Measurements from ENCODE around the gene CDV3. TPM values are rescaled to one million over a fixed set of nuclear protein-coding genes. Genes with fewer than 3 reads are reported as not detected.
"Not testable (repeated sequence)": the region's sequence is repeated elsewhere in the genome, so short reads cannot be mapped to it uniquely, and the experiment has no call there.

CDV3 gene
- total RNA-seq, 1 donor from 2014 or later = 227 TPM

DNA sequence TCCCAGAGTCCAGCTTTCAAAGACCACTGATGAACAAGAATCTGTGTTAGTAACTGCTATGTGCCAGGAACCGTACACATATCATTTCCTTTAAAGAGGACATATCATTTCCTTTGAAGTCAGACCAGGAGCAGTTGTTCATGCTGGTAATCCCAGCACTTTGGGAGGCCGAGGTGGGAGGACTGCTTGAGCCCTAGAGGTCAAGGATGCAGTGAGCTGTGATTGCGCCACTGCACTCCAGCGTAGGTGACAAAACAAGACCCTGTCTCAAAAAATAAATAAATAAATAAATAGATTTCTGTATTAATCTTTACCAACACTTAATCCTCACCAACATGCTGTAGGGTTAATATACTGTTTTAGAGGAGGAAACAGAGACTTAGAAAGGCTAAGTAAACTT is 23.9 kb upstream of the CDV3 start:
- H3K36me3 Mint-ChIP-seq (ENCODE audit: low read depth) = no peaks in the 10 kb centered on the region
- no peak overlapping the region for H3K4me3 Mint-ChIP-seq
- ChIA-PET CTCF (no interaction called here), POLR2A (interaction anchor here (0.6 to 1.1 kb wide), 2 partner anchors 13 to 17 kb away, joined by 5 to 9 read pairs; no protein-coding TSS in a partner anchor)
- no peak for TF ChIP-seq CTCF (IDR thresholded peaks at IDR 0.05)
- H3K27ac Mint-ChIP-seq = no peak overlapping the region
- intact Hi-C loops (cut with micrococcal nuclease) = no loop called here
- no peaks in the 10 kb centered on the region for H3K9me3 Mint-ChIP-seq
- peaks cover 17% of the 10 kb centered on the region for H3K4me1 Mint-ChIP-seq
- DNase-seq = no peak
- ATAC-seq (ENCODE audit: low read depth) = no peak
- no peaks in the 10 kb centered on the region for H3K27me3 Mint-ChIP-seq

- DNase-seq; H3K27ac Mint-ChIP-seq; H3K9me3 Mint-ChIP-seq; POLR2A ChIA-PET; H3K36me3 Mint-ChIP-seq (ENCODE audit: low read depth); CTCF ChIA-PET; H3K27me3 Mint-ChIP-seq; H3K4me3 Mint-ChIP-seq; intact Hi-C loops (cut with micrococcal nuclease); ATAC-seq (ENCODE audit: low read depth): not testable (repeated sequence)
- H3K4me1 Mint-ChIP-seq = peaks cover 19% of the 10 kb centered on the region
Observed at GRCh38 chr3:133551589-133551988, 21.9 kb upstream of the CDV3 start.

DNA sequence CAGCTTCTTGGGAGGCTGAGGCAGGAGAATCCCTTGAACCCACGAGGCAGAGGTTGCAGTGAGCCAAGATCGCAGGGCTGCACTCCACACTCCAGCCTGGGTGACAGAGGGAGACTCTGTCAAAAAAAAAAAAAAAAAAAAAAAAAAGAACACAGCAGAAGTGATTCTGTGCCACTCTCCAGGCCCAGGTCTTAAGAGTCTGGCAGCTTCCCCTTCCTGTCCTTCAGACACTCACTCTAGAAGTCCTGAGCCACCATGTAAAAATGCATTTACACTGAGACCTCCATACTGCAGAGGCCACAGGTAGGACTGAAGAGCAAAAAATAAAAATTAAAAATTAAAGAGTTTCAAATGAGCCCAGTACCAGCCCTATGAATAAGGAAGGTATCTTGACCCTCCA is 11.8 kb upstream of the CDV3 start:
- intact Hi-C loops (cut with micrococcal nuclease) = no loop called here
- POLR2A ChIA-PET = interaction anchor here (0.7 kb wide), 1 partner anchor 13 kb away, joined by 9 read pairs; no protein-coding TSS in a partner anchor
- peaks cover 5% of the 10 kb centered on the region for H3K9me3 Mint-ChIP-seq
- H3K36me3 Mint-ChIP-seq (ENCODE audit: low read depth) = no peaks in the 10 kb centered on the region
- no peak for TF ChIP-seq CTCF (IDR thresholded peaks at IDR 0.05)
- CTCF ChIA-PET = no interaction called here
- H3K4me3 Mint-ChIP-seq = no peak overlapping the region
- DNase-seq (no peak), ATAC-seq (ENCODE audit: low read depth) (no peak)
- no peak overlapping the region for H3K27ac Mint-ChIP-seq
- no peaks in the 10 kb centered on the region for H3K27me3 Mint-ChIP-seq
- peaks cover 16% of the 10 kb centered on the region for H3K4me1 Mint-ChIP-seq

DNA sequence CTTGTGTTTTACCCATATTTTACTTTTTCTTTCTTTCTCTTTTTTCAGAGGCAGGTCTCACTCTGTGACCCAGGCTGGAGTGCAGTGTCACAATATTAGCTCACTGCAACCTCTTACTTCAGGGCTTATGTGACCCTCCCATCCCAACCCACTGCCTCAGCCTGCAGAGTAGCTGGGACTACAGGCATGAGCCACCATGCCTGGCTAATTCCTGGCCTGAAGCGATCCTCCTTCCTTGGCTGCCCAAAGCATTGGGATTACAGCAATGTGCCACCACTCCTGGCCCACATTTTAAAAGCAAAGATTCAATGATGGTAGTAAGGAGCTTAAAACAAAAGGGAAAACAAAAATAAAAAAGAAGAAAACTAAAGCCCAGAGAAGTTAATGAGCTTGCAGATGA is 11.1 kb upstream of the CDV3 start:
- CTCF ChIA-PET = no interaction called here

DNA sequence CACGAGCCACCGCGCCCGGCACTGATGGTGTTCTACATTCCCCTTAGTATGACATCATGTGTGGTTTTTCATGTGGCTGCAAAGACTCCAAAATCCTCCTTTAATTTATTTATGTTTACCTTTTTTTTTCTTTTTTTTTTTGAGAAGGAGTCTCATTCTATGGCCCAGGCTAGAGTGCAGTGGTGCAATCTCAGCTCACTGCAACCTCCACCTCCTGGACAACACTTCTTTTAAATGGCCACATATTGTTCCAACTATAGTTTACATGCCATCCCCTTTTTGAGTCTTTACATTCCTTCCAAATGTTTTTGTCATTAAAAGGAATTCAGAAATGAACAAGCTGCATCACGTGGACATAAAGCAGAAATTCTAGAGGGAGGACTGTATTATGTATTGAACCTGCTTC is 10.3 kb upstream of the CDV3 start:
- Mint-ChIP-seq H3K36me3 (ENCODE audit: low read depth) (no peaks in the 10 kb centered on the region), H3K27ac (no peak overlapping the region), H3K9me3 (peaks cover 5% of the 10 kb centered on the region), H3K4me1 (peaks cover 31% of the 10 kb centered on the region), H3K4me3 (no peak overlapping the region), H3K27me3 (no peaks in the 10 kb centered on the region)
- ChIA-PET CTCF (no interaction called here), POLR2A (interaction anchor here (1.0 to 1.7 kb wide), 2 partner anchors 10 to 122 kb away, joined by 3 to 5 read pairs; partner anchors contain the start of gene CDV3)
- intact Hi-C loops (cut with micrococcal nuclease) = no loop called here
- DNase-seq (no peak), ATAC-seq (ENCODE audit: low read depth) (no peak)
- no peak for TF ChIP-seq CTCF (IDR thresholded peaks at IDR 0.05)

More for the DNA sequence above, 11.1 kb upstream of the CDV3 start:
- Mint-ChIP-seq H3K27ac (peak overlapping the region; percentile 12), H3K27me3 (no peaks in the 10 kb centered on the region), H3K36me3 (ENCODE audit: low read depth) (no peaks in the 10 kb centered on the region), H3K4me1 (peaks cover 23% of the 10 kb centered on the region), H3K9me3 (peaks cover 5% of the 10 kb centered on the region), H3K4me3 (no peak overlapping the region)
- TF ChIP-seq CTCF (IDR thresholded peaks at IDR 0.05) = no peak
- DNase-seq (no peak), ATAC-seq (ENCODE audit: low read depth) (no peak)
- intact Hi-C loops (cut with micrococcal nuclease) = no loop called here
- POLR2A ChIA-PET = interaction anchor here (0.7 kb wide), 1 partner anchor 12 kb away, joined by 9 read pairs; no protein-coding TSS in a partner anchor

- POLR2A ChIA-PET = interaction anchor here (1.0 to 1.7 kb wide), 2 partner anchors 9 to 122 kb away, joined by 3 to 5 read pairs; partner anchors contain the start of gene CDV3
- TF ChIP-seq CTCF (IDR thresholded peaks at IDR 0.05) = no peak
- Mint-ChIP-seq H3K36me3 (ENCODE audit: low read depth) (no peaks in the 10 kb centered on the region), H3K4me3 (no peak overlapping the region), H3K27ac (no peak overlapping the region), H3K9me3 (peaks cover 2% of the 10 kb centered on the region), H3K27me3 (no peaks in the 10 kb centered on the region), H3K4me1 (peaks cover 35% of the 10 kb centered on the region)
- CTCF ChIA-PET = no interaction called here
- intact Hi-C loops (cut with micrococcal nuclease) = no loop called here
- DNase-seq (no peak), ATAC-seq (ENCODE audit: low read depth) (no peak)
Observed at GRCh38 chr3:133563816-133564215, 9.7 kb upstream of the CDV3 start.
